Hepatic stellate cell (primary cell): ENCODE data around the gene CSNK1D.
A peak's percentile ranks its signal among the peaks of the same experiment; 100 is the strongest.
"Not testable (repeated sequence)": the region's sequence is repeated elsewhere in the genome, so short reads cannot be mapped to it uniquely, and the experiment has no call there.

Experiments
- DNase-seq: peaks from one replicate; pipeline ENCODE4 v3.0.0; 2011; ENCODE audit warnings: low spot score

The CSNK1D gene

DNA sequence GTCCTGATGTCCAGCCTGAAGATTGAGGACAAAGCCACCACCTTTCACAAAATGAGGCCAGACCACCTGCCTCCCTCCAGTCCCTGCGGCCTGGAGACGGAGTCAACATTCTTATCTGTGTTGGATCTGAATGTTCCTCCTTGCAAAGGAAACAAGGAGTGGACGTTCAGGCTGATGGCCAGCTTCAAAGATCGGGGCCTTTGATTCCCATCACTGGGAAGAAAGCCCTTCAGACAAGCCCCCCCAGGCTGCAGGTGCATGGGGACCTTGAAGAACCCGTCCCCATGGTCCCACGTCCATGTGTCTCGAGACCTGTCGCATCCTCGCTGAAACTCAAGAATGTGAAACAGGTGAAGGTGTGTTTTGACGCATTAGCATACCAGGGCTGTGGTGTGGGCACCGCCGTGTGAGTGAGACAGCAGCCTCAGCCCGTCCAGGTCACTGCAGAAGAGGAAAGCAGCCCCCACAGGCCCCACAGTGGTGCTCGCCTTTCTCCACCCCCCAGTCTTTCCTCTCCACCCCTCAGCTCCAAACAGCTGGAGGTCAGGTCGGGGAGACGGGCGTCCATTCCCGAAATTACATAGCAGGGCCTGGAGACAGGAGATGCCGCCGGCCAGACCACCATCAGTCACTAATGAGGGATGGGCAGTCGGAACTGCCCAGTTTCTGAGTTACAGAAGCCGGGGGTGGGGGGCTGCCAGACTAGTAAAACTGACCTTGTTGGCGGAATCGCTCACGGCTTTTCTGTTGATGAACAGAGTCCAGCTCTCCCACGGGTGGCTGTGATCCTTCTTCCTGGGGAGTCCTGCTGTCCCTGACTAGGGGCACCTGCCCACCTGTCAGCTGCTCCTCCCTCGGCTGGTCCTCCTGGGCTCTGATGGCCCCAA, 877 bp upstream of the CSNK1D start:
- DNase-seq: no peak

GRCh38 chr17:82272495-82273326, 789 bp downstream of the CSNK1D start:
- DNase-seq: no peak

GRCh38 chr17:82271401-82271800, 2.1 kb downstream of the CSNK1D start:
- DNase-seq: no peak

- no peak for DNase-seq
Measured at GRCh38 chr17:82270651-82271050, 2.8 kb downstream of the CSNK1D start.

GRCh38 chr17:82269882-82270500, 3.5 kb downstream of the CSNK1D start:
- DNase-seq: no peak

- DNase-seq: no peak
Measured at GRCh38 chr17:82269138-82269881, 4.2 kb downstream of the CSNK1D start.

DNA sequence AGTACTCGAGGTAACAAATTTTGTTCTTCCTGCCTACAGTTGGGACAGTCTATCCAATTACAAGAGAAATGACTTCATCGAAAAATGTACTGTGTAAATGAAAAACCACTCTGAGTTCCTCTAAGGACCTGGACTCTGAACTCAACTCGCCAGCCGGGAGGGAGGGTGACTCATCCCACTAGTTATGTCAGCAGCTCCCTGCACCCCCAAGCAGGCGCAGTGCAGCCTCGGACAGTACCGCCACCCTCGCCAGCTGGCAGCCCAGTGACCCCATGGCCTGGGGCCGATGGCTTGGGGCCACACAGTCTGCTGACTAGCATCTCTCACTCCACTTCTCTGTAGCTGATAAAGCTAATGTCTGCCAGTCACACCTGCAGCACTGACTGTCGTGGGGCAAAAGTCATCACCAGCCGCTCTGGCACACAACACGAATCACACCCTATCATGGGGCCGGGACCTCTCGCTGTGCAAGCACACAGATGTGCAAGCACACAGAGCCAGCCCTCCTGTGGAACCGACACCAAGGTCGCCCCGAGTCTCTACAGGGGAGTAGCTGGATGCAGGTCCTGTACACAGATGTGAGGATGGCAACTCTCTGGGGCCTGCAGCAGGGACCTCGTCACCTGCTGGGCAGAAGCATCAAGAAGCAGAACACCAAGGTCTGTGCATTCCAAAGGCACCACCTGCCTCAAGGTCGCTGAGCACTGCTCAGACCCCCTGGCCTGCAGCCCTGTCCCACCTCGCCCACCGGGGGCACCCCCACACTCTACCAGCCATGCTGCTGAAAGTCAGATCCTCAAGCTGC, 5.7 kb downstream of the CSNK1D start:
- peak; percentile 96 for DNase-seq

- no peak for DNase-seq
Measured at GRCh38 chr17:82266142-82266541, 7.4 kb downstream of the CSNK1D start.

DNA sequence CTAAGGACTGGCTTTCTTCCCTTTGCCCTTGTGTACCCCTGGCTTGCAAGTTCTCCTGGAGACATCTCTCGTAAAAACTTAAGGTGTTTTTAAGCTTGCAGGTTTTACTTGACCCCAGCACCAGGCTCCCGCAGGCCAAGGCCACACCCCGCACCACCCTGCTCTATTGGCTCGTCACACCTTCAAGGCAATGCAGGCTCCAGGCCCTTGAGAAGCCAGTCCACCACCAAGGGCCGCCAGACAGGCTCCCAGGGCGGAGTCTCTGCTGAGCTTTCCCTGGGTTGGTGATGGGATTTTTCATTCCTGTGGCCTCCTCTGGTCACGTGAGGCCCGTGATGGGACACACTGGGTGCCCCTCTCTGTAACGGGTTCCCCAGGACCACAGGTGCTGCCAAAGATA, 9.9 kb downstream of the CSNK1D start:
- DNase-seq: no peak

DNA sequence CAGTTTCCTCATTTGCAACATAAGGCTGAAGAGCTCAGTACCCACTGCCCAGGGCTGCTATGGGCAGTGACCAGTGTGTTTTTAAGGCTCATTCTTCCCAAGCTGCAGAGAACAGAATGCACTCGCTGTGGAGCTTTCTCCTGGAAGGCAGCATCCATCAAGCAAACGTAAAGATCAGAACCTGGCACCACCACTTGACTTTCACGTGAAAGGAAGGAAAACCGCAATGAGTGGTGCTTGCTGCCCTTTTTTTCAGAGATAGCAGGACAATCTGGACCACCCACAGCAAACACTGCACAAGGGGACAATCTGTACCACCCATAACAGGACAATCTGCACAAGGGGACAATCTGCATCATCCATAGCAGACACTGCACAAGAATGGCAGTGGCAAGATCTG, 11.2 kb downstream of the CSNK1D start:
- no peak for DNase-seq

DNA sequence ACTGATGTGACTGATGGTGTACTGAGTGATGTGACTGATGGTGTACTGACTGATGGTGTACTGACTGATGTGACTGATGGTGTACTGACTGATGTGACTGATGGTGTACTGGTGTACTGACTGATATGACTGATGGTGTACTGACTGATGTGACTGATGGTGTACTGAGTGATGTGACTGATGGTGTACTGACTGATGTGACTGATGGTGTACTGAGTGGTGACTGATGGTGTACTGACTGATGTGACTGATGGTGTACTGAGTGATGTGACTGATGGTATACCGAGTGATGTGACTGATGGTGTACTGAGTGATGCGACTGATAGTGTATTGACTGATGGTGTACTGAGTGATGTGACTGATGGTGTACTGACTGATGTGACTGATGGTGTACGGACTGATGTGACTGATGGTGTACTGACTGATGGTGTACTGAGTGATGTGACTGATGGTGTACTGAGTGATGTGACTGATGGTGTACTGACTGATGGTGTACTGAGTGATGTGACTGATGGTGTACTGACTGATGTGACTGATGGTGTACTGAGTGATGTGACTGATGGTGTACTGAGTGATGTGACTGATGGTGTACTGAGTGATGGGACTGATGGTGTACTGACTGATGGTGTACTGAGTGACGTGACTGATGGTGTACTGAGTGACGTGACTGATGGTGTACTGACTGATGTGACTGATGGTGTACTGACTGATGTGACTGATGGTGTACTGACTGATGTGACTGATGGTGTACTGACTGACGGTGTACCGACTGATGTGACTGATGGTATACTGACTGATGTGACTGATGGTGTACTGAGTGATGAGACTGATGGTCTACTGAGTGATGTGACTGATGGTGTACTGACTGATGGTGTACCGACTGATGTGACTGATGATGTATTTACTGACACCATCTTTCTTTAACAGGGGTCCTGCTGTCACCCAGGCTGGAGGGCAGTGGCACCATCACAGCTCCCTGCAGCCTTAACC, 13.2 kb downstream of the CSNK1D start:
- not testable (repeated sequence) for DNase-seq

DNA sequence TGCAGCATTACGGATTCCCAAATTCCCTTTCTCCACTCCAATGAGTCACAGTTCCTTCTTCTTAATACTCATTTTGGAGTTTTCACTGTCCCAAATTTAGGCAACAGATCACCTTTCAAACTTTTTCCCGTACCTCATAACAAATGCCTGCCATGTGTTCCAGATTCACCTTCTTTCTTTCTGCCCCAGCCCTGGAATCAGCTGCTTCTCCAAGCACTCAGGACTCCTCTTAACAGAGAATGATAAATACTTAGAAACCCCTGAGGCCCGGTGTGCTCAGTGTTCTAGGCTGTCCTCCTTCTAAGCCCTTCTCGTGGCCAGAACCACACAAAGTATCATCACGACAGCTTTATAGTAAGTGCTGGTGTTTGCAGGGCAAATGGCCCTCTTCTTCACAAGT, 14.9 kb downstream of the CSNK1D start:
- no peak for DNase-seq

DNA sequence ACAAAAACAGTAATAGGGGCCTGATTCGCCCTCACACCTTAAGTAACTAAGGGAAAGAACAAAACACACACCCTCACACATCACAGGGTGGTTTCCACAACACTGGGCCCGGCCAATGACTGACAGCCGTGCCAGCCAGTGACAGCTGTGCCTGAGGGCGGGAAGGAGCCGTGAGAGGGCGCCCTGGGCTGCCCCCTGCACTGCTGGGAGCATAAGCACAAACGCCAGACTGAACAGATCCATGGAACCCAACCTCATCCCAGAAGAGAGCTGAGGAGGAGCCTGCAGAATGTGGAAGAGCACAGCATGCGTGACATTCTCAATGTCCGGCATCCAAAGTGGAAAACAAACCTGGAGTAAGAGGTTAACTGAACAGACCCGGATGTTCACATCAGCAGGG, 16.0 kb downstream of the CSNK1D start:
- no peak for DNase-seq

GRCh38 chr17:82256242-82256885, 17.1 kb downstream of the CSNK1D start:
- DNase-seq: no peak

DNA sequence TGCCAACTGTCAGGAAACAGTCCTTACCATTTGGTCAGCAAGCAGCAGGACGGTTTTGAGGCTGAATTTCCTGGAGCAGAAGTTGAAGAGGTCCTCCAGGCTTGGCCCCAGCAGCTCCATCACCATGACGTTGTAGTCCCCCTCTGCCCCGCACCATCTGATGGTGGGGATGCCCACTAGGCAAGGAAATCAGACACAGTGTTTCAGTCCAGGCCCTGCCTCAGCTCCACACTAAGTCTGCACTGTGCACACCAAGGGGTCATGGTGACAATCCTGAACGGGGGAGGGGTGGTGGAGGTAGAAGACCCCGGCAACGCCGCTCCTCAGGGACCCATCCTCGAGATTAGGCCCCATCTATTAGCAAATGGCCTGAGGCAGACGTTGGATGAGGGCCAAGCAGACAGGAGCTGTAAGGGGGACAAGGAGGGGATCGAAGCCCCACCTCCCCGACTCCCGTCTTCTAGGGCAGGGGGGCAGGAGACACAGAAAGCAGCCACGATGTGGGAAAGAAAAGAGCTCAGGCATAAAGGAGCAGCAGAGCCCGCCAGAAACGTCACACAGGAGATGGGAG, 18.0 kb downstream of the CSNK1D start:
- no peak for DNase-seq

GRCh38 chr17:82254746-82255145, 18.8 kb downstream of the CSNK1D start:
- DNase-seq: not testable (repeated sequence)

- DNase-seq: not testable (repeated sequence)
Measured at GRCh38 chr17:82254096-82254495, 19.4 kb downstream of the CSNK1D start.

DNA sequence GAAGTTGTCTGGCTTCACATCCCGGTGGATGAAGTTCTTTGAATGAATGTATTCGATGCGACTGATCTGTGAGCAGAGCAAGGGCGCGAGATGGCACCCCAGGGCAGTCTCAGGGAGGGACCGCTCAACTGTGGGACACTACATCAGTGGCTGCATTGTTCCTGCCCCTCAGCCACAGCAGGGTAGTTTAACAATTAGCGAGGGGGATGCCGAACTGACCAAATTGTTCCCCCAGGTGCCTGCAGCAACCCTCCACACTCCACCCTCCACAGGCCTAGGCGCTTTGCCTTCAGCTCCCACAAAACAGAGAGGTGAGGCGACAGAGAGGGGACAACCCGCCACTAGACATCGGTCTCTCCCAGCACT, 20.3 kb downstream of the CSNK1D start:
- DNase-seq: no peak
